Measurements from ENCODE around the gene KIF12. TPM values are rescaled to one million over a fixed set of nuclear protein-coding genes. Genes with fewer than 3 reads are reported as not detected.
"Not testable (repeated sequence)": the region's sequence is repeated elsewhere in the genome, so short reads cannot be mapped to it uniquely, and the experiment has no call there.

The KIF12 gene
- total and polyA plus RNA-seq, 2 donors (not counting 3 experiments of a cell fraction or from before 2014, with no cell fraction given) = 0.46 to 0.97 TPM

- DNase-seq (ENCODE audit: low read depth, low spot score) (no peak), FAIRE-seq (no peak)
- BruUV-seq (replicated peaks) = no TSS peak
- Histone ChIP-seq H3K27me3 (ENCODE audit: control insufficient read depth in 2 of 2, insufficient read depth in 2 of 2, low read length in 2 of 2) (peaks cover 5 to 15% of the 10 kb centered on the region in 2 experiments), H3K4me2 (ENCODE audit: insufficient read depth, low read length) (no peak overlapping the region), H3K9me1 (replicated peaks; ENCODE audit: control insufficient read depth, extremely low read depth, insufficient read depth, low read length) (no peaks in the 10 kb centered on the region), H2AFZ (ENCODE audit: low read depth, low read length) (no peak overlapping the region), H3K36me3 (ENCODE audit: control insufficient read depth in 2 of 2, extremely low read depth in 1 of 2, insufficient read depth in 2 of 2, low read length in 2 of 2) (no peaks in the 10 kb centered on the region), H3K9me3 (replicated peaks; ENCODE audit: control insufficient read depth, insufficient read depth, low read length) (no peaks in the 10 kb centered on the region), H3K4me1 (ENCODE audit: control insufficient read depth, extremely low read depth, insufficient read depth, low read length) (no peaks in the 10 kb centered on the region), H3K79me2 (ENCODE audit: control insufficient read depth, insufficient read depth, low read length) (no peaks in the 10 kb centered on the region), H3K27ac (ENCODE audit: insufficient read depth, low read depth, low read length) (no peak overlapping the region), H3K4me3 (replicated peaks in 1 of 3; ENCODE audit: insufficient read depth in 1 of 3, low read depth in 1 of 3, low read length in 3 of 3) (no peak overlapping the region), H3K9ac (replicated peaks; ENCODE audit: extremely low read depth, insufficient read depth, low read length) (no peak overlapping the region), H4K20me1 (replicated peaks; ENCODE audit: control insufficient read depth, extremely low read depth, insufficient read depth, low read length) (no peaks in the 10 kb centered on the region)
- POLR2A ChIA-PET = no interaction called here
- CTCF ChIA-PET = interaction anchor here (0.6 to 6.1 kb wide), 16 partner anchors 10 to 346 kb away, joined by 3 to 195 read pairs (median 10); partner anchors contain the start of gene COL27A1
- dilution Hi-C loops (cut with MboI; ENCODE audit: extremely low pct_ligation_motif_present, low sequenced_read_pairs) = loop anchor here (25.0 kb wide), 1 partner anchor 204 kb away; no protein-coding TSS in a partner anchor
- intact Hi-C loops (cut with micrococcal nuclease) = loop anchor here (2.0 kb wide), 1 partner anchor 277 kb away; no protein-coding TSS in a partner anchor
- TF ChIP-seq FOS (IDR thresholded peaks at IDR 0.05; ENCODE audit: borderline replicate concordance, insufficient read depth, low read length) (no peak), POLR2A (IDR thresholded peaks at IDR 0.05; ENCODE audit: low read depth, low read length) (no peak), EZH2 (IDR thresholded peaks at IDR 0.05; ENCODE audit: borderline replicate concordance, low read depth, low read length, severe bottlenecking) (no peak), MYC (IDR thresholded peaks at IDR 0.05; ENCODE audit: low read depth, low read length) (no peak), POLR2AphosphoS5 (IDR thresholded peaks at IDR 0.05; ENCODE audit: insufficient read depth, low read depth, low read length) (no peak), JUN (IDR thresholded peaks at IDR 0.05; ENCODE audit: borderline replicate concordance, insufficient read depth, insufficient read length, low read depth) (no peak), GATA2 (IDR thresholded peaks at IDR 0.05; ENCODE audit: insufficient read depth, insufficient read length, low read depth, low read length) (no peak)
- TF ChIP-seq, protein P1, sequence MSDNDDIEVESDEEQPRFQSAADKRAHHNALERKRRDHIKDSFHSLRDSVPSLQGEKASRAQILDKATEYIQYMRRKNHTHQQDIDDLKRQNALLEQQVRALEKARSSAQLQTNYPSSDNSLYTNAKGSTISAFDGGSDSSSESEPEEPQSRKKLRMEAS (IDR thresholded peaks at IDR 0.05; ENCODE audit: insufficient read depth, insufficient read length) = no peak
- TF ChIP-seq, protein P2, sequence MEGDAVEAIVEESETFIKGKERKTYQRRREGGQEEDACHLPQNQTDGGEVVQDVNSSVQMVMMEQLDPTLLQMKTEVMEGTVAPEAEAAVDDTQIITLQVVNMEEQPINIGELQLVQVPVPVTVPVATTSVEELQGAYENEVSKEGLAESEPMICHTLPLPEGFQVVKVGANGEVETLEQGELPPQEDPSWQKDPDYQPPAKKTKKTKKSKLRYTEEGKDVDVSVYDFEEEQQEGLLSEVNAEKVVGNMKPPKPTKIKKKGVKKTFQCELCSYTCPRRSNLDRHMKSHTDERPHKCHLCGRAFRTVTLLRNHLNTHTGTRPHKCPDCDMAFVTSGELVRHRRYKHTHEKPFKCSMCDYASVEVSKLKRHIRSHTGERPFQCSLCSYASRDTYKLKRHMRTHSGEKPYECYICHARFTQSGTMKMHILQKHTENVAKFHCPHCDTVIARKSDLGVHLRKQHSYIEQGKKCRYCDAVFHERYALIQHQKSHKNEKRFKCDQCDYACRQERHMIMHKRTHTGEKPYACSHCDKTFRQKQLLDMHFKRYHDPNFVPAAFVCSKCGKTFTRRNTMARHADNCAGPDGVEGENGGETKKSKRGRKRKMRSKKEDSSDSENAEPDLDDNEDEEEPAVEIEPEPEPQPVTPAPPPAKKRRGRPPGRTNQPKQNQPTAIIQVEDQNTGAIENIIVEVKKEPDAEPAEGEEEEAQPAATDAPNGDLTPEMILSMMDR (IDR thresholded peaks at IDR 0.05; ENCODE audit: extremely low read depth in 1 of 2, insufficient read depth in 1 of 2, low read depth in 1 of 2, low read length in 2 of 2) = no peak
These were observed 15.4 kb downstream of the KIF12 start for GRCh38 chr9:114083666-114084065.

DNA sequence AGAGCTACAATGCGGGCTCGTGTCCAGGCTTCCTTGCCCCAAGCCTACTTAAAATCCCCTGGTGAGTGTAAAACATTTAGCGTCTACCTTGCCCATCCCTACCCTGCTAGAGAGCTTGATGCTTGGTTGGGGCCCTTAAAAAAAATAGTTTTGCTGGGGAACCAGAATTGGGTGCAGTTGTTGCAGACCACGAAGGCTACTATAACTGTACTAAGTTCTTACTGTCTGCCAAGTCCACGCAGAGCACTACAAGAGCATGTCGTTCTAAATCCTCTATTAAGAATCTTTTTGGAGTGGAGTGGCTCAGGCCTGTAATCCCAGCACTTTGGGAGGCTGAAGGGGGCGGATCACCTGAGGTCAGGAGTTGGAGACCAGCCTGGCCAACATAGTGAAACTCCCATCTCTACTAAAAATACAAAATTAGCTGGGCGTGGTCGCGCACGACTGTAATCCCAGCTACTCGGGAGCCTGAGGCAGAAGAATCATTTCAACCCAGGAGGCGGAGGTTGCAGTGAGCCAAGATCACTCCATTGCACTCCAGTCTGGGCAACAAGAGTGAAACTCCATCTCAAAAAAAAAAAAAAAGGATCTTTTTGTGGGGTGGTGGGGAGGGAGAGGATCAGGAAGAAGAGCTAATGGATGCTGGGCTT lies 16.2 kb downstream of the KIF12 start:
- H4K20me1 ChIP-seq (replicated peaks; ENCODE audit: control insufficient read depth, extremely low read depth, insufficient read depth, low read length); H3K9ac ChIP-seq (replicated peaks; ENCODE audit: extremely low read depth, insufficient read depth, low read length); H3K9me3 ChIP-seq (replicated peaks; ENCODE audit: control insufficient read depth, insufficient read depth, low read length); H3K79me2 ChIP-seq (ENCODE audit: control insufficient read depth, insufficient read depth, low read length); FAIRE-seq; H3K4me2 ChIP-seq (ENCODE audit: insufficient read depth, low read length); DNase-seq (ENCODE audit: low read depth, low spot score); H2AFZ ChIP-seq (ENCODE audit: low read depth, low read length); BruUV-seq (replicated peaks); H3K4me1 ChIP-seq (ENCODE audit: control insufficient read depth, extremely low read depth, insufficient read depth, low read length); H3K9me1 ChIP-seq (replicated peaks; ENCODE audit: control insufficient read depth, extremely low read depth, insufficient read depth, low read length); H3K27ac ChIP-seq (ENCODE audit: insufficient read depth, low read depth, low read length); H3K4me3 ChIP-seq (replicated peaks in 1 of 3; ENCODE audit: insufficient read depth in 1 of 3, low read depth in 1 of 3, low read length in 3 of 3); H3K36me3 ChIP-seq (ENCODE audit: control insufficient read depth in 2 of 2, extremely low read depth in 1 of 2, insufficient read depth in 2 of 2, low read length in 2 of 2): not testable (repeated sequence)
- intact Hi-C loops (cut with micrococcal nuclease) = loop anchor here (1.0 to 2.0 kb wide), 7 partner anchors 25 to 346 kb away; partner anchors contain the start of gene COL27A1
- dilution Hi-C loops (cut with MboI; ENCODE audit: extremely low pct_ligation_motif_present, low sequenced_read_pairs) = loop anchor here (25.0 kb wide), 1 partner anchor 204 kb away; no protein-coding TSS in a partner anchor
- H3K27me3 ChIP-seq (ENCODE audit: control insufficient read depth in 2 of 2, insufficient read depth in 2 of 2, low read length in 2 of 2) = peaks cover 5 to 15% of the 10 kb centered on the region in 2 experiments
- CTCF ChIA-PET = interaction anchor here (0.5 to 6.1 kb wide), 73 partner anchors 11 to 772 kb away, joined by 3 to 195 read pairs (median 5); partner anchors contain the start of genes COL27A1, KIF12 and ZNF618
- POLR2A ChIA-PET = interaction anchor here (0.6 kb wide), 1 partner anchor 305 kb away, joined by 5 read pairs; no protein-coding TSS in a partner anchor
